GM23338 (cell line): ENCODE measurements around the gene NCBP1. TPM values are rescaled to one million over a fixed set of nuclear protein-coding genes. Genes with fewer than 3 reads are reported as not detected.

Experiments used
- ATAC-seq: fragments of 200-7000 bp; cut with Tn5 transposase; 3 replicates; pipeline ENCODE4 v1.9.1; 2020
- DNase-seq: peaks from one replicate; pipeline ENCODE4 v3.0.0-alpha.2; 2015; ENCODE audit warnings: low spot score
- H2AFZ ChIP-seq: fragments of 200-600 bp; sonication (generic); 2 replicates; pipeline ENCODE4 v1.8.0; 2016; ENCODE audit warnings: antibody characterized with exemption, mild to moderate bottlenecking, moderate library complexity
- H3F3A ChIP-seq: fragments of 200-600 bp; sonication (generic); replicated peaks from 2 replicates; pipeline ENCODE4 v1.8.0; 2017; ENCODE audit warnings: antibody characterized with exemption, mixed run types, low read depth
- H3K27ac ChIP-seq: fragments of 200-600 bp; sonication (generic); 2 replicates; pipeline ENCODE4 v1.6.1; 2016; ENCODE audit warnings: low read depth
- H3K27me3 ChIP-seq: fragments of 200-600 bp; sonication (generic); 2 replicates; pipeline ENCODE4 v1.8.0; 2016; ENCODE audit warnings: mild to moderate bottlenecking, mixed run types, moderate library complexity; ENCODE audit not compliant: insufficient read depth
- H3K36me3 ChIP-seq: fragments of 200-600 bp; sonication (generic); 2 replicates; pipeline ENCODE4 v1.8.0; 2016; ENCODE audit warnings: mild to moderate bottlenecking; ENCODE audit not compliant: insufficient read depth
- H3K4me1 ChIP-seq: fragments of 200-600 bp; sonication (generic); 2 replicates; pipeline ENCODE4 v1.8.0; 2016; ENCODE audit warnings: mild to moderate bottlenecking, moderate library complexity; ENCODE audit not compliant: insufficient read depth
- H3K4me2 ChIP-seq: fragments of 200-600 bp; sonication (generic); 2 replicates; pipeline ENCODE4 v1.7.1; 2017; ENCODE audit warnings: mixed run types
- H3K4me3 ChIP-seq: fragments of 200-600 bp; sonication (generic); 2 replicates; pipeline ENCODE4 v1.6.1; 2016; ENCODE audit warnings: mixed run types
- H3K79me2 ChIP-seq: fragments of 200-600 bp; sonication (generic); replicated peaks from 2 replicates; pipeline ENCODE4 v1.8.0; 2017; ENCODE audit warnings: mild to moderate bottlenecking; ENCODE audit not compliant: insufficient read depth
- H3K9me2 ChIP-seq: fragments of 200-600 bp; sonication (generic); 2 replicates; pipeline ENCODE4 v1.8.0; 2017; ENCODE audit not compliant: insufficient read depth
- H4K20me1 ChIP-seq: fragments of 200-600 bp; sonication (generic); replicated peaks from 2 replicates; pipeline ENCODE4 v1.8.0; 2017; ENCODE audit warnings: mild to moderate bottlenecking; ENCODE audit not compliant: insufficient read depth
- H3K27ac Mint-ChIP-seq: 2 replicates; pipeline ENCODE4 v1.8.0; 2020; ENCODE audit warnings: inconsistent platforms, mild to moderate bottlenecking, moderate library complexity, mixed read lengths
- H3K27me3 Mint-ChIP-seq: 3 replicates; pipeline ENCODE4 v1.8.0; 2022; ENCODE audit warnings: low read depth, mild to moderate bottlenecking, moderate library complexity, mixed read lengths, inconsistent platforms; ENCODE audit not compliant: insufficient read depth, poor library complexity
- H3K36me3 Mint-ChIP-seq: 3 replicates; pipeline ENCODE4 v1.8.0; 2021; ENCODE audit warnings: low read depth, mild to moderate bottlenecking, inconsistent platforms, moderate library complexity, mixed read lengths
- H3K4me1 Mint-ChIP-seq: 3 replicates; pipeline ENCODE4 v1.8.0; 2020; ENCODE audit warnings: mild to moderate bottlenecking, inconsistent platforms, mixed read lengths
- H3K4me3 Mint-ChIP-seq: 3 replicates; pipeline ENCODE4 v1.8.0; 2021; ENCODE audit warnings: moderate library complexity, mild to moderate bottlenecking, inconsistent platforms, mixed read lengths
- H3K9me3 Mint-ChIP-seq: 3 replicates; pipeline ENCODE4 v1.8.0; 2020; ENCODE audit warnings: moderate library complexity, mild to moderate bottlenecking, inconsistent platforms, mixed read lengths
- CREB1 ChIP-seq: fragments of 250-450 bp; sonication (Bioruptor Pico); IDR thresholded peaks from 2 replicates; pipeline ENCODE4 v1.5.0; 2020; ENCODE audit warnings: low read depth, mild to moderate bottlenecking, moderate library complexity
- CTCF ChIP-seq, 2 experiments: fragments of 200-600 bp in 1 of 2; sonication (generic) in 1 of 2; conservative IDR thresholded peaks; 2 replicates each; pipeline versions ENCODE4 v1.5.1 to v1.6.1; 2016 to 2017; ENCODE audit warnings: antibody characterized with exemption in 2 of 2, low read depth in 2 of 2, mild to moderate bottlenecking in 2 of 2, moderate library complexity in 1 of 2
- EZH2 ChIP-seq: fragments of 200-600 bp; sonication (generic); IDR thresholded peaks from one replicate; pipeline ENCODE4 v1.8.0; 2017; ENCODE audit warnings: antibody characterized with exemption, mild to moderate bottlenecking, low read depth; ENCODE audit not compliant: unreplicated experiment
- EZH2phosphoT487 ChIP-seq: fragments of 200-600 bp; sonication (generic); IDR thresholded peaks from one replicate; pipeline ENCODE4 v1.8.1; 2018; ENCODE audit warnings: antibody characterized with exemption; ENCODE audit not compliant: unreplicated experiment
- JUNB ChIP-seq: IDR thresholded peaks from one replicate; pipeline ENCODE4 v1.6.1; 2016; ENCODE audit warnings: antibody characterized with exemption; ENCODE audit not compliant: unreplicated experiment
- NANOG ChIP-seq: IDR thresholded peaks from 2 replicates; pipeline ENCODE4 v1.6.1; 2016; ENCODE audit warnings: antibody characterized with exemption, borderline replicate concordance
- POLR2AphosphoS5 ChIP-seq: IDR thresholded peaks from 2 replicates; pipeline ENCODE4 v1.6.1; 2016; ENCODE audit warnings: antibody characterized with exemption, low read depth
- REST ChIP-seq: IDR thresholded peaks from one replicate; pipeline ENCODE4 v1.6.1; 2018; ENCODE audit warnings: antibody characterized with exemption; ENCODE audit not compliant: unreplicated experiment
- ZNF331 ChIP-seq: fragments of 250-450 bp; sonication (Bioruptor Pico); IDR thresholded peaks from 2 replicates; pipeline ENCODE4 v1.5.0; 2020; ENCODE audit warnings: low read depth, mild to moderate bottlenecking, moderate library complexity
- ZNF462 ChIP-seq: fragments of 250-450 bp; sonication (Bioruptor Pico); IDR thresholded peaks from 2 replicates; pipeline ENCODE4 v1.5.0; 2020; ENCODE audit warnings: mild to moderate bottlenecking, moderate library complexity
- polyA plus RNA-seq: library from polyadenylated mRNA; unstranded; fragments of >200 nt; fragmentation: Nextera tagmentation; extraction: Ambion mirVana; gene quantifications from 2 replicates; pipeline ENCODE4 v1.2.1, GENCODE V29; 2016
- total RNA-seq: library from RNA; depleted of rRNA; stranded (reverse); fragments of >200 nt; shearing (Covaris generic); gene quantifications from 2 replicates; pipeline ENCODE4 v1.2.3, GENCODE V29; 2014

Gene NCBP1
- total and polyA plus RNA-seq, 2 experiments from 2014 or later: 43.9 to 60.2 TPM

- H3K27me3 ChIP-seq: no peaks in the 10 kb centered on the region
- no peaks in the 10 kb centered on the region for H4K20me1 ChIP-seq
- Mint-ChIP-seq H3K9me3 (no peaks in the 10 kb centered on the region; the same call in 2 of the 3 replicates), H3K4me1 (no peaks in the 10 kb centered on the region), H3K36me3 (no peaks in the 10 kb centered on the region), H3K4me3 (no peak overlapping the region), H3K27ac (no peak overlapping the region), H3K27me3 (peaks cover 5% of the 10 kb centered on the region)
- H3K4me3 ChIP-seq: no peak overlapping the region
- no peak overlapping the region for H3K27ac ChIP-seq
- no peaks in the 10 kb centered on the region for H3K4me1 ChIP-seq
- no peak overlapping the region for H2AFZ ChIP-seq
- DNase-seq (no peak), ATAC-seq (no peak)
- no peak overlapping the region for H3K4me2 ChIP-seq
- no peaks in the 10 kb centered on the region for H3K36me3 ChIP-seq
- no peaks in the 10 kb centered on the region for H3K79me2 ChIP-seq
- TF ChIP-seq REST (no peak), ZNF331 (CRISPR knock-in tag) (no peak), NANOG (no peak), EZH2phosphoT487 (no peak), ZNF462 (CRISPR knock-in tag) (no peak), EZH2 (no peak), CREB1 (no peak), POLR2AphosphoS5 (no peak), JUNB (no peak), CTCF (conservative IDR thresholded peaks at IDR 0.05; ENCODE audit: low read depth in 2 of 2) (no peak)
- no peaks in the 10 kb centered on the region for H3F3A ChIP-seq
- no peaks in the 10 kb centered on the region for H3K9me2 ChIP-seq
Observed at GRCh38 chr9:97704851-97705250, 71.2 kb downstream of the NCBP1 start.
